DND-41 (cell line): ENCODE measurements around the gene USF2.

ENCODE experiments used
- ATAC-seq: fragments of 200-7000 bp; cut with Tn5 transposase; 3 replicates; pipeline ENCODE4 v1.9.1; 2021; ENCODE audit warnings: low read depth; ENCODE audit not compliant: insufficient read depth
- DNase-seq: peaks from one replicate; pipeline ENCODE4 v3.0.0-alpha.2; 2020
- H2AFZ ChIP-seq: 2 replicates; pipeline ENCODE4 v1.6.0; 2012; ENCODE audit warnings: low read depth, low read length
- H3K27ac ChIP-seq: 2 replicates; pipeline ENCODE4 v1.5.1; 2012; ENCODE audit warnings: low read length, inconsistent platforms
- H3K27me3 ChIP-seq: fragments of 200-600 bp; sonication (generic); 2 replicates; pipeline ENCODE4 v1.6.0; 2012; ENCODE audit warnings: low read length, mild to moderate bottlenecking, inconsistent platforms; ENCODE audit not compliant: insufficient read depth, poor library complexity
- H3K36me3 ChIP-seq: 2 replicates; pipeline ENCODE4 v1.5.1; 2012; ENCODE audit warnings: low read length, inconsistent platforms; ENCODE audit not compliant: insufficient read depth
- H3K4me1 ChIP-seq: 2 replicates; pipeline ENCODE4 v1.5.1; 2012; ENCODE audit warnings: mild to moderate bottlenecking, low read length; ENCODE audit not compliant: insufficient read depth
- H3K4me2 ChIP-seq: 2 replicates; pipeline ENCODE4 v1.6.0; 2012; ENCODE audit warnings: mild to moderate bottlenecking, moderate library complexity, low read length, inconsistent platforms; ENCODE audit not compliant: insufficient read depth
- H3K4me3 ChIP-seq, 2 experiments: fragments of 200-600 bp in 1 of 2; shearing (Covaris generic) in 1 of 2; 2 replicates each; pipeline ENCODE4 v1.5.1; 2012 to 2016; ENCODE audit warnings: inconsistent platforms in 2 of 2, low read length in 2 of 2, mild to moderate bottlenecking in 2 of 2, low read depth in 1 of 2, moderate library complexity in 1 of 2
- H3K79me2 ChIP-seq: 2 replicates; pipeline ENCODE4 v1.6.0; 2012; ENCODE audit warnings: low read length, inconsistent platforms; ENCODE audit not compliant: insufficient read depth
- H3K9ac ChIP-seq: 2 replicates; pipeline ENCODE4 v1.6.0; 2012; ENCODE audit warnings: low read depth, mild to moderate bottlenecking, inconsistent platforms, low read length, moderate library complexity
- H3K9me3 ChIP-seq: 2 replicates; pipeline ENCODE4 v1.5.1; 2012; ENCODE audit warnings: low read length, moderate library complexity, mild to moderate bottlenecking, inconsistent platforms; ENCODE audit not compliant: insufficient read depth, severe bottlenecking
- H4K20me1 ChIP-seq: 2 replicates; pipeline ENCODE4 v1.6.0; 2012; ENCODE audit warnings: low read length; ENCODE audit not compliant: insufficient read depth
- EZH2 ChIP-seq: IDR thresholded peaks from 3 replicates; pipeline ENCODE4 v1.6.1; 2012; ENCODE audit warnings: borderline replicate concordance, low read depth, mild to moderate bottlenecking, moderate library complexity, low read length, inconsistent platforms; ENCODE audit not compliant: severe bottlenecking
- TF ChIP-seq, protein P1 (sequence below): IDR thresholded peaks from 2 replicates; pipeline ENCODE4 v1.5.1; 2012; ENCODE audit warnings: borderline replicate concordance, low read length, moderate library complexity, mild to moderate bottlenecking; ENCODE audit not compliant: poor library complexity, severe bottlenecking; ENCODE audit errors: extremely low read depth

USF2 gene

DNA sequence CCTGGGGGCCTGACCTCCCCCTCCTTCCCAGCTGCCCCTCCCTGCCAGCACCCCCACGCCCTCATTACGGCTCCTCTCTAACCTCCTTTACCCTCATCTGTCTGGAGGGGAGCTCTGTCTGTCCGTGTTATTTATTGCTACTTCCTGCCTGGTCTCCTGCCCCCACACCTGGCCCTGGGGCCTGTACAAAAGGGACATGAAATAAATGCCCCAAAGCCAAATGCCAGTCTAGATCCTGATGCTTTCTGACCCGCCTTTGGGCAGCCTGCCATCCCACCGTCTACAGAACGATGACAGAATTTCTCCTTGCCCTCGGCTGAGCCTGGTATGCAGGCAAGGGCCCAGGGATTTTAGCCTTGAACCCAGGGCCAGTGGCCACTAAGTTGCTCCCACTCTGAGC, 44.8 kb downstream of the USF2 start:
- no peak overlapping the region for H2AFZ ChIP-seq
- no peaks in the 10 kb centered on the region for H3K79me2 ChIP-seq
- no peak for TF ChIP-seq EZH2
- TF ChIP-seq, protein P1, sequence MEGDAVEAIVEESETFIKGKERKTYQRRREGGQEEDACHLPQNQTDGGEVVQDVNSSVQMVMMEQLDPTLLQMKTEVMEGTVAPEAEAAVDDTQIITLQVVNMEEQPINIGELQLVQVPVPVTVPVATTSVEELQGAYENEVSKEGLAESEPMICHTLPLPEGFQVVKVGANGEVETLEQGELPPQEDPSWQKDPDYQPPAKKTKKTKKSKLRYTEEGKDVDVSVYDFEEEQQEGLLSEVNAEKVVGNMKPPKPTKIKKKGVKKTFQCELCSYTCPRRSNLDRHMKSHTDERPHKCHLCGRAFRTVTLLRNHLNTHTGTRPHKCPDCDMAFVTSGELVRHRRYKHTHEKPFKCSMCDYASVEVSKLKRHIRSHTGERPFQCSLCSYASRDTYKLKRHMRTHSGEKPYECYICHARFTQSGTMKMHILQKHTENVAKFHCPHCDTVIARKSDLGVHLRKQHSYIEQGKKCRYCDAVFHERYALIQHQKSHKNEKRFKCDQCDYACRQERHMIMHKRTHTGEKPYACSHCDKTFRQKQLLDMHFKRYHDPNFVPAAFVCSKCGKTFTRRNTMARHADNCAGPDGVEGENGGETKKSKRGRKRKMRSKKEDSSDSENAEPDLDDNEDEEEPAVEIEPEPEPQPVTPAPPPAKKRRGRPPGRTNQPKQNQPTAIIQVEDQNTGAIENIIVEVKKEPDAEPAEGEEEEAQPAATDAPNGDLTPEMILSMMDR, result no peak
- H4K20me1 ChIP-seq, result 0 out of 2 replicates have a peak, but pooled peaks cover 2% of the 10 kb centered on the region
- ATAC-seq (no peak), DNase-seq (no peak)
- no peaks in the 10 kb centered on the region for H3K9me3 ChIP-seq
- no peaks in the 10 kb centered on the region for H3K36me3 ChIP-seq
- no peak overlapping the region for H3K9ac ChIP-seq
- H3K4me3 ChIP-seq, result no peak overlapping the region
- no peak overlapping the region for H3K27ac ChIP-seq
- no peaks in the 10 kb centered on the region for H3K4me1 ChIP-seq
- H3K27me3 ChIP-seq, result no peaks in the 10 kb centered on the region
- no peak overlapping the region for H3K4me2 ChIP-seq

DNA sequence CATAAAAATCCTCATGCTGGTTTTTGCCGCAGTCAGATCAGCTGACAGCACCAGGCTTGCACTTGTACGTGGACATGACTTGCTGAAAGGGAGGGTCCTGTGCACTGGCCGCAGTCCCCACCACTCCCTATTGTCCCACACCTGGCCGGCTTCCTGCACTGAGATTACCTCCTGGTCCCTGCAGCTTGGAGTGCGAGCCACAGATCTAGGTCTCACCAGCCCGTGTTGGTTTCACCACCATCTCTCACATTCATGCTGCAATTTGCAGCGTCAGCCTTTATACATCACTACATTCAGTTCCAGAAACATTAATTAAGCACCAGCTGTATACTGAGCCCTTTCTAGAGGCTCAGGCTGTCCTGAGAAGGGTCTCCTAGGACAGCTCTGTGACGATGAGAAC, 45.3 kb downstream of the USF2 start:
- Histone ChIP-seq H3K4me3 (no peak overlapping the region), H3K4me1 (no peaks in the 10 kb centered on the region), H3K27me3 (no peaks in the 10 kb centered on the region), H3K4me2 (no peak overlapping the region), H3K27ac (no peak overlapping the region), H4K20me1 (0 out of 2 replicates have a peak, but pooled peaks cover 2% of the 10 kb centered on the region), H3K9me3 (no peaks in the 10 kb centered on the region), H2AFZ (no peak overlapping the region), H3K79me2 (no peaks in the 10 kb centered on the region), H3K9ac (no peak overlapping the region), H3K36me3 (no peaks in the 10 kb centered on the region)
- DNase-seq, result no peak
- ATAC-seq, result no peak
- TF ChIP-seq EZH2, result no peak
- TF ChIP-seq, protein P1, result no peak

DNA sequence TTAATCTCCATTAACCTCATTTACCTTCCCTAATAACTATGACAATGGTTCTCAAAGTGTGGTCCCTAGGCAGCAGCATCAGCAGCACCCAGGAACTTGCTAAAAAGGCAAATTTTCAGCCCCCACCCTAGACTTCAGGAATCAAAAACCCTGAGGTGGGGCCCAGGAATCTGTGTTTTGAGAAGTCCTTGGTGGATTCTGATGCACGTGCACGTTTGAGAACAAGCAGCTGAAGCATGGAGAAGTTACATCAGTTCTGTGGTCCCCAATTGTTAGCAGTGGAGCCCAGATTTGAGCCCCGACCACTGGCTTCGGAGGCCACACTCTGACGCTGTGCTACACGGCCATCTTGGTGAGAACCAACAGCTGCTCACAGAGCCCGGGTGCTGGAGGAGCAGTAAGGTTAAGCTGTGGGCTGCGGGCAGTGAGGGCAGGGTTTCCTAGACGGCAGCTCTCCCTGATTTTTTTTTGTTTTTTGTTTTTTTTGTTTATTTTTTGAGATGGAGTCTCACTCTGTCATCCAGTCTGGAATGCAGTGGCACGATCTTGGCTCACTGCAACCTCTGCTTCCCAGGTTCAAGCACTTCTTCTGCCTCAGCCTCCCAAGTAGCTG, 46.2 kb downstream of the USF2 start:
- H3K4me2 ChIP-seq, result no peak overlapping the region

More for the DNA sequence above, 46.2 kb downstream of the USF2 start:
- ATAC-seq (no peak), DNase-seq (no peak)
- no peak overlapping the region for H3K4me3 ChIP-seq
- 0 out of 2 replicates have a peak, but pooled peaks cover 2% of the 10 kb centered on the region for H4K20me1 ChIP-seq
- H2AFZ ChIP-seq, result no peak overlapping the region
- no peaks in the 10 kb centered on the region for H3K36me3 ChIP-seq
- no peak overlapping the region for H3K27ac ChIP-seq
- no peaks in the 10 kb centered on the region for H3K9me3 ChIP-seq
- no peak overlapping the region for H3K9ac ChIP-seq
- no peaks in the 10 kb centered on the region for H3K79me2 ChIP-seq
- TF ChIP-seq, protein P1, result no peak
- no peak for TF ChIP-seq EZH2
- no peaks in the 10 kb centered on the region for H3K27me3 ChIP-seq
- no peaks in the 10 kb centered on the region for H3K4me1 ChIP-seq
